ENCODE results near the gene CTSV.
"Not testable (repeated sequence)": the region's sequence is repeated elsewhere in the genome, so short reads cannot be mapped to it uniquely, and the experiment has no call there.

- not testable (repeated sequence) for TF ChIP-seq CTCF (IDR thresholded peaks at IDR 0.05); TCF7L2 (IDR thresholded peaks at IDR 0.05; ENCODE audit: low read depth, low read length)
Observed at GRCh38 chr9:96997009-96997701, 41.8 kb downstream of the CTSV start.

All from Panc1 (cell line).